ENCODE results near the gene KMT2E.

KMT2E gene

DNA sequence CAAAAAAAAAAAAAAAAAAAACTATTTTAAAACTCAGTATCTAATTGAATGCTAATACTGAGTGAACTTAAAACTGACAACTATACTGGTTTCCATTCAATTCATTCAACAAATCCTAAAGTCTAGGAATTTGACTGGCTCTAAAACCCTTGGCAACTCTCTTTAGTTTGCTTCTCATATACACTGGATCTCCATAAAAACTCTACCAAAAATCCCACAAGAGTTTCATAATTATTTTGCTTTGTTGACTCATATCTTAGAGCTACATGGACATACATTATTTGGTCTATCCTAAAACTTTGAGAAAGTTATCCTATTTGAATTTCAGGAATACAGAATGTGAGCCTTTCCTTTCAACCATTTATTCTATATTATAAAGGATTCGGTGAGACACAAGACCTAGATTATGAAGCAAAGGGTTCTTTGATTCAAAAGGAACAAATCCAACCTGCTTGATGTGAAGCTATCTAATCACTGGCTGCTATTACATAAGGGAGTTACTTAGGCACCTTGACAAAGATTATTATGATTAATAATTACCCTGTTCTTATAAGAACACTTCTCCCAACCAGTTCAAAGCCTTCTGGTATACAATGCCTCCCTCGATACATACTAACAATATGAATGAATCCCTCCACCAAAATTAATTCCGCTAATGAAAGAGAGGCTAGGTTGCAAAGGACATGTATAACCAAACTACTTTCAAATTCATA, 15.8 kb upstream of the KMT2E start:
- Histone ChIP-seq H3K14ac (ENCODE audit: low read length) (no peak overlapping the region), H3K9ac (ENCODE audit: low read depth, low read length, poor library complexity) (no peak overlapping the region), H4K8ac (ENCODE audit: low read depth, low read length) (no peak overlapping the region), H3K36me3 (replicated peaks in 1 of 2; ENCODE audit: control insufficient read depth in 2 of 2, insufficient read depth in 2 of 2, low read length in 2 of 2) (peaks cover 0 to 53% of the 10 kb centered on the region in 2 donors), H3K9me3 (replicated peaks in 1 of 2; ENCODE audit: control insufficient read depth in 2 of 2, insufficient read depth in 1 of 2, low read depth in 1 of 2, low read length in 2 of 2) (no peaks in the 10 kb centered on the region), H3K4me2 (ENCODE audit: insufficient read depth, low read length, poor library complexity, severe bottlenecking) (no peak overlapping the region), H2BK12ac (ENCODE audit: low read length) (no peak overlapping the region), H3K27ac (replicated peaks; ENCODE audit: low read length) (no peak overlapping the region), H2BK5ac (ENCODE audit: low read length) (no peak overlapping the region), H2AK5ac (ENCODE audit: low read depth, low read length) (no peak overlapping the region), H3K4me1 (ENCODE audit: control insufficient read depth in 2 of 2, insufficient read depth in 1 of 2, low read depth in 1 of 2, low read length in 2 of 2) (peaks cover 0 to 3% of the 10 kb centered on the region in 2 donors), H2BK120ac (ENCODE audit: low read depth, low read length) (no peak overlapping the region), H3K79me1 (ENCODE audit: low read depth, low read length) (peaks cover 3% of the 10 kb centered on the region), H3K4me3 (ENCODE audit: low read length in 2 of 2) (no peak overlapping the region), H4K91ac (ENCODE audit: low read depth, low read length, poor library complexity) (no peak overlapping the region), H3K27me3 (ENCODE audit: control insufficient read depth in 3 of 3, insufficient read depth in 3 of 3, low read depth in 1 of 3, low read length in 3 of 3) (no peaks in the 10 kb centered on the region), H3K4ac (ENCODE audit: low read length) (no peak overlapping the region), H3K23ac (ENCODE audit: low read depth, low read length, poor library complexity) (no peak overlapping the region), H2BK15ac (ENCODE audit: low read length) (no peak overlapping the region), H2AFZ (ENCODE audit: low read length) (no peak overlapping the region), H3K18ac (ENCODE audit: low read length) (no peak overlapping the region)
- no CpG with 5 or more reads among the region's 3 CpGs for WGBS, 2 donors (ENCODE audit: extremely low coverage in 2 of 2, insufficient read length in 2 of 2, insufficient replicate concordance in 1 of 2)
- no peak for DNase-seq (ENCODE audit: low spot score)

DNA sequence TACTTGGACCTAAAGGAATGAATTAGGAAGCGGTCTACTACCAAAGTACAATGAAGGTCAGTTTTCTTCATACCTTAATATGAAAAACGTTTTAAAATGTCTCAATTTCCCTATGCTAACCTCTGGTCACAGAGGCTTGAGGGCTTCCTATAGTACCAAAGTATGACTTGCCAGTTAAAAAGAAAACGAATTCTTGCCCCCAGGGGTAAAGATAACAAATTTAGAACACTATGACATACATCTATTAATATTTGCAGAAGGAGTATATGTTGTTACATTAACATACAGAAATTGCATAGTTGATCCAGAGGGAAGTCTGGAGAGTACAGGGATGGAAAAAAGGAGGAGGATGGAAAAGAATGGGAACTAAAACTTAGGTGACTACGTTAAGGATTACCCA, 13.8 kb upstream of the KMT2E start:
- Histone ChIP-seq H3K4ac (ENCODE audit: low read length) (no peak overlapping the region), H4K8ac (ENCODE audit: low read depth, low read length) (no peak overlapping the region), H3K4me3 (ENCODE audit: low read length in 2 of 2) (no peak overlapping the region), H3K18ac (ENCODE audit: low read length) (no peak overlapping the region), H3K23ac (ENCODE audit: low read depth, low read length, poor library complexity) (no peak overlapping the region), H3K79me1 (ENCODE audit: low read depth, low read length) (peaks cover 3% of the 10 kb centered on the region), H3K9ac (ENCODE audit: low read depth, low read length, poor library complexity) (no peak overlapping the region), H4K91ac (ENCODE audit: low read depth, low read length, poor library complexity) (no peak overlapping the region), H3K4me1 (ENCODE audit: control insufficient read depth in 2 of 2, insufficient read depth in 1 of 2, low read depth in 1 of 2, low read length in 2 of 2) (peaks cover 0 to 3% of the 10 kb centered on the region in 2 donors), H3K27me3 (ENCODE audit: control insufficient read depth in 3 of 3, insufficient read depth in 3 of 3, low read depth in 1 of 3, low read length in 3 of 3) (no peaks in the 10 kb centered on the region), H2BK15ac (ENCODE audit: low read length) (no peak overlapping the region), H2BK120ac (ENCODE audit: low read depth, low read length) (no peak overlapping the region), H2BK12ac (ENCODE audit: low read length) (no peak overlapping the region), H2AK5ac (ENCODE audit: low read depth, low read length) (no peak overlapping the region), H3K36me3 (replicated peaks in 1 of 2; ENCODE audit: control insufficient read depth in 2 of 2, insufficient read depth in 2 of 2, low read length in 2 of 2) (peaks cover 2 to 72% of the 10 kb centered on the region in 2 donors), H2BK5ac (ENCODE audit: low read length) (no peak overlapping the region), H3K14ac (ENCODE audit: low read length) (no peak overlapping the region), H2AFZ (ENCODE audit: low read length) (no peak overlapping the region), H3K9me3 (replicated peaks in 1 of 2; ENCODE audit: control insufficient read depth in 2 of 2, insufficient read depth in 1 of 2, low read depth in 1 of 2, low read length in 2 of 2) (no peaks in the 10 kb centered on the region), H3K4me2 (ENCODE audit: insufficient read depth, low read length, poor library complexity, severe bottlenecking) (no peak overlapping the region), H3K27ac (replicated peaks; ENCODE audit: low read length) (no peak overlapping the region)
- WGBS, 2 donors (ENCODE audit: extremely low coverage in 2 of 2, insufficient read length in 2 of 2, insufficient replicate concordance in 1 of 2) = no CpG with 5 or more reads among the region's 4 CpGs
- DNase-seq (ENCODE audit: low spot score) = no peak

DNA sequence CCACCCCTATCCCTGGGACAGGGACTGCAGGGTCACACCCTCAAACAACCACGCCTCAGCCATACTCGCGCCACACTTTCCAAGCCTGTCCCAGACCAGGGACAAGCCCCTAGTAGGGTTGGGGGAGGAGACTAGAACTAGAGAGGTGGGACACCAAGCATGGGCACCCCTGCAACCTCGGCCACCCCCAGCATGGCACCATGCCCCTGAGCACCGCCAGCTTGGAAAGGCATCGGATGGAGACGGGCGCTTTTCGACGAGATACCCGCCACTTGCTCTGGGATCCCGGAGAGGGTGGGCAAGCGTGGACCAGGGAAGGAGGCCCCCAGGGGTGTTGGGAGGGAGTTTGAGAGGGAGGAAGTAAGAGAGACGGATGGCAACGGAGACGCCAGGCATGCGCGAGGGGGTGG, 13.1 kb upstream of the KMT2E start:
- Histone ChIP-seq H2BK120ac (ENCODE audit: low read depth, low read length) (no peak overlapping the region), H2BK12ac (ENCODE audit: low read length) (no peak overlapping the region), H3K14ac (ENCODE audit: low read length) (no peak overlapping the region), H3K9me3 (replicated peaks in 1 of 2; ENCODE audit: control insufficient read depth in 2 of 2, insufficient read depth in 1 of 2, low read depth in 1 of 2, low read length in 2 of 2) (no peaks in the 10 kb centered on the region), H3K18ac (ENCODE audit: low read length) (no peak overlapping the region), H3K4me3 (ENCODE audit: low read length in 2 of 2) (no peak overlapping the region), H4K91ac (ENCODE audit: low read depth, low read length, poor library complexity) (no peak overlapping the region), H3K27ac (replicated peaks; ENCODE audit: low read length) (no peak overlapping the region), H4K8ac (ENCODE audit: low read depth, low read length) (no peak overlapping the region), H2AFZ (ENCODE audit: low read length) (no peak overlapping the region), H3K4me1 (ENCODE audit: control insufficient read depth in 2 of 2, insufficient read depth in 1 of 2, low read depth in 1 of 2, low read length in 2 of 2) (peaks cover 0 to 3% of the 10 kb centered on the region in 2 donors), H3K36me3 (replicated peaks in 1 of 2; ENCODE audit: control insufficient read depth in 2 of 2, insufficient read depth in 2 of 2, low read length in 2 of 2) (peaks cover 2 to 79% of the 10 kb centered on the region in 2 donors), H3K79me1 (ENCODE audit: low read depth, low read length) (peaks cover 3% of the 10 kb centered on the region), H2BK15ac (ENCODE audit: low read length) (no peak overlapping the region), H2AK5ac (ENCODE audit: low read depth, low read length) (no peak overlapping the region), H3K4me2 (ENCODE audit: insufficient read depth, low read length, poor library complexity, severe bottlenecking) (no peak overlapping the region), H3K9ac (ENCODE audit: low read depth, low read length, poor library complexity) (no peak overlapping the region), H2BK5ac (ENCODE audit: low read length) (no peak overlapping the region), H3K4ac (ENCODE audit: low read length) (no peak overlapping the region), H3K27me3 (ENCODE audit: control insufficient read depth in 3 of 3, insufficient read depth in 3 of 3, low read depth in 1 of 3, low read length in 3 of 3) (no peaks in the 10 kb centered on the region), H3K23ac (ENCODE audit: low read depth, low read length, poor library complexity) (no peak overlapping the region)
- no CpG with 5 or more reads among the region's 18 CpGs for WGBS, 2 donors (ENCODE audit: extremely low coverage in 2 of 2, insufficient read length in 2 of 2, insufficient replicate concordance in 1 of 2)
- DNase-seq (ENCODE audit: low spot score) = no peak

DNA sequence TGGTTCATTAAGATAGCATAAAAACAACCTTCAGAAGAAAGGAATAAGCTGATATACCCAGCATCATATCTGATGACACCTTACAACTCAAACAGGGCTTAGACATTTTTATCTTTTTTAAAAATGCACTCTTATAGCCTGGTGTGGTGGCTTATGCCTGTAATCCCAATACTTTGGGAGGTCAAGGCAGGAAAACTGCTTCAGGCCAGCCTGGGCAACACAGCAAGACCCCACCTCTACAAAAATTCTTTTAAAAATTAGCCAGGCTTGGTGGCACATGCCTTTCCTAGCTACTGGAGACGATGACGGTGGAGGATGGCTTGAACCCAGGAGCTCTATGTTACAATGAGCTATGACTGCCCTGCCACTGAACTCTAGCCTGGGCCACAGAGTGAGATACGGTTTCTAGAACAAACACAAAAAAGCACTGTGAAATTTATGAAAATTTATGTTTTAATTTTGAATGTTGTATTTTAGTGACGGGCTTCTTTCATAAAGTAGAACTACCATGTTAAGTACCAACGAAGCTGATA, 12.3 kb upstream of the KMT2E start:
- Histone ChIP-seq H3K18ac (ENCODE audit: low read length) (no peak overlapping the region), H2AK5ac (ENCODE audit: low read depth, low read length) (no peak overlapping the region), H3K79me1 (ENCODE audit: low read depth, low read length) (peaks cover 3% of the 10 kb centered on the region), H2BK5ac (ENCODE audit: low read length) (no peak overlapping the region), H4K8ac (ENCODE audit: low read depth, low read length) (no peak overlapping the region), H4K91ac (ENCODE audit: low read depth, low read length, poor library complexity) (no peak overlapping the region), H3K4ac (ENCODE audit: low read length) (no peak overlapping the region), H3K4me3 (ENCODE audit: low read length in 2 of 2) (no peak overlapping the region), H2BK12ac (ENCODE audit: low read length) (no peak overlapping the region), H3K23ac (ENCODE audit: low read depth, low read length, poor library complexity) (no peak overlapping the region), H2AFZ (ENCODE audit: low read length) (no peak overlapping the region), H2BK120ac (ENCODE audit: low read depth, low read length) (no peak overlapping the region), H2BK15ac (ENCODE audit: low read length) (no peak overlapping the region), H3K9ac (ENCODE audit: low read depth, low read length, poor library complexity) (no peak overlapping the region), H3K27me3 (ENCODE audit: control insufficient read depth in 3 of 3, insufficient read depth in 3 of 3, low read depth in 1 of 3, low read length in 3 of 3) (no peaks in the 10 kb centered on the region), H3K9me3 (replicated peaks in 1 of 2; ENCODE audit: control insufficient read depth in 2 of 2, insufficient read depth in 1 of 2, low read depth in 1 of 2, low read length in 2 of 2) (peaks cover 0 to 4% of the 10 kb centered on the region in 2 donors), H3K14ac (ENCODE audit: low read length) (no peak overlapping the region), H3K27ac (replicated peaks; ENCODE audit: low read length) (no peak overlapping the region), H3K4me2 (ENCODE audit: insufficient read depth, low read length, poor library complexity, severe bottlenecking) (no peak overlapping the region), H3K4me1 (ENCODE audit: control insufficient read depth in 2 of 2, insufficient read depth in 1 of 2, low read depth in 1 of 2, low read length in 2 of 2) (peaks cover 0 to 3% of the 10 kb centered on the region in 2 donors), H3K36me3 (replicated peaks in 1 of 2; ENCODE audit: control insufficient read depth in 2 of 2, insufficient read depth in 2 of 2, low read length in 2 of 2) (peaks cover 2 to 86% of the 10 kb centered on the region in 2 donors)
- DNase-seq (ENCODE audit: low spot score) = no peak
- WGBS, 2 donors (ENCODE audit: extremely low coverage in 2 of 2, insufficient read length in 2 of 2, insufficient replicate concordance in 1 of 2) = no CpG with 5 or more reads among the region's 5 CpGs

All from neuronal stem cell (in vitro differentiated cells).